Mammary epithelial cell (primary cell): ENCODE measurements around the gene DDX50.

Source experiments
- CTCF ChIP-seq, 2 donors: IDR thresholded peaks in 1 of 2; conservative IDR thresholded peaks in 1 of 2; 2 replicates each; pipeline ENCODE4 v1.5.1; 2011 to 2012; ENCODE audit warnings: inconsistent platforms in 2 of 2, low read length in 2 of 2, mild to moderate bottlenecking in 2 of 2, control low read depth in 1 of 2, low read depth in 1 of 2; ENCODE audit not compliant: insufficient read depth in 1 of 2; ENCODE audit errors: extremely low read depth in 1 of 2
- EZH2 ChIP-seq: IDR thresholded peaks from 2 replicates; pipeline ENCODE4 v1.6.1; 2012; ENCODE audit warnings: low read length, inconsistent platforms, borderline replicate concordance

GRCh38 chr10:68973975-68974374 lies 72.9 kb downstream of the DDX50 start:
- TF ChIP-seq CTCF (conservative IDR thresholded peaks at IDR 0.05 in 1 of 2, IDR thresholded peaks at IDR 0.05 in 1 of 2; ENCODE audit: extremely low read depth in 1 of 2, insufficient read depth in 1 of 2, low read depth in 1 of 2, low read length in 2 of 2) (no peak), EZH2 (no peak)
